G401.6 (cell line): ENCODE data around the gene FBLN2.

Source experiments
- FAIRE-seq: peaks from 2 replicates; lab custom pipeline; 2012; peaks lifted over from hg19 to GRCh38; lab: Jason Lieb, UNC

Gene FBLN2

DNA sequence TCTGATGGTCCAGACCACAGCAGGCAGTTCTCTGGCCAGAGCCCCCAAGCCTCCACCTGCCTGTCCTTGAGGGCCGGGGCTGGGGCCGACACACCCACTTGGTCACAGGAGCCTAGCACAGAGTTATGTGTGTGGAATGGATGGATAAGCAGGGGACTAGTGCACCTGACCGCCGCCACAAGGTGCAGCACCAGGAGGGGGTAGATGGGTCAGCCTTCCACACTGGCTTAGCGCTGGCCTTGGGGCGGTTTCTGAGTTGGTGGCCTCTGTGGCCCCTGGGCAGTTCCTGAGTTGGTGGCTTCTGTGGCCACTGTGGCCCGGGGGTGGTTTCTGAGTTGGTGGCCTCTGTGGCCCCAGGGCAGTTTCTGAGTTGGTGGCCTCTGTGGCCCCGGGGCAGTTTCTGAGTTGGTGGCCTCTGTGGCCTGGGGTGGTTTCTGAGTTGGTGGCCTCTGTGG lies 75.8 kb downstream of the FBLN2 start:
- FAIRE-seq, result no peak

- FAIRE-seq, result no peak
Observed at GRCh38 chr3:13626396-13626795, 77.5 kb downstream of the FBLN2 start.

DNA sequence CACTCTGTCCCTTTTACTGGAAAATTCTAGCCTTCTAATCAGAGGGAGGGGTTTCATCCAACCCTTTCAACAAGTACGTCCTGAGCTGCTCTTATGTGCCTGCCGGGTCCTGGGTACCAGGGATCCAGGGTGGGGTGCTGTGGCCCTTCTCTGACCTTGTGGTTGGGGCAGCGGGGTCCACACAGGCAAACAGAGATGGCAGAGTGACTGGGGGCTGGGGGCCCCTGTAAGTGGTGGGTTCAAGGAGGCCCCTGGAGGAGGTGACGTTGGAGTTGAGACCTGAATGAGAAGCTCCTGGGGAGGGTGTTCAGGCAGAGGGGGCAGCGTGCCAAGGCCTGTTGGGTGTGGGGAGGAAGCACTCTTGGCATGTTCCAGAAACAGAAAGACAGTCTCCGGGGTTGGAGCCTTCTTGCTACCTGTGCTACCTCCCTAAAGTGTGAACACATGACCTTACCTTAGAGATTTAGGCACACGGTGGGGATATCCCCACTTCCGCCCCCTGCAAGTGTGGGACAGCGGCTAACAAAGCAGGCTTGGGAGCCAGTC lies 78.1 kb downstream of the FBLN2 start:
- FAIRE-seq, result no peak

DNA sequence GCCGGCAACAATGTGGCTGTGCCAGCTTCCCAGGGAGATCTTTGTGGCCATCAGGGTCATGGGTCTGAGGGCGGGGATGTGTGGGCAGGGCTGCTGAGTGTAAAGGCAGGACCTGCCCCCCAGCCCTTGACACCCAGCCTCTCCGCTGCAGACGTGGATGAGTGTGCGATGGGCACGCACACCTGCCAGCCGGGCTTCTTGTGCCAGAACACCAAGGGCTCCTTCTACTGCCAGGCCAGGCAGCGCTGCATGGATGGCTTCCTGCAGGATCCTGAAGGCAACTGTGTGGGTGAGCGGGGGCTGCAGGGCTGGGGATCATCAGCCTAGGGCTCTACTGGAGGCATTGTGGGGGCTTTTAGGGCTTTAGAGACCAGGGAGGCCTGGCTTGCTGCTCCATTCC lies 78.8 kb downstream of the FBLN2 start:
- no peak for FAIRE-seq

DNA sequence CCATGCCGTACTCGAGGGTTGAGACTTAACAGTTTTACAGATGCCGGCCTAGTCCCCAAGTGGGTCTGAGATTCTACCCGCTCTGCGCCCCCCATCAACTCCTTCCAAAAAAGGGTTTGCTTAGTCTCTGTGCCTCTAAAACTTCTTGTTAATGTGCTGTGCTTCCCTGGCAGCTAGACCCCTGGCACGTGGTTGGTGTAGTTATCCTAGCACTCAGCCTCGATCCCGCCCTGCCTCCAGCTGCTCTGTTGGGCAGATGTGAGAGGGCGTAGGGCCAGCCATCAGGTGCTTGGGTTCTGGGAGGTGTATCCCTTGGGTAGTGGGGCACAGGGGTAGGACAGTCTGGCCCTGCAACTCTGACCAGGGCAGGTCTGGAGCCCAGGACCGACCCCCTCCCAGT lies 79.5 kb downstream of the FBLN2 start:
- FAIRE-seq, result no peak

DNA sequence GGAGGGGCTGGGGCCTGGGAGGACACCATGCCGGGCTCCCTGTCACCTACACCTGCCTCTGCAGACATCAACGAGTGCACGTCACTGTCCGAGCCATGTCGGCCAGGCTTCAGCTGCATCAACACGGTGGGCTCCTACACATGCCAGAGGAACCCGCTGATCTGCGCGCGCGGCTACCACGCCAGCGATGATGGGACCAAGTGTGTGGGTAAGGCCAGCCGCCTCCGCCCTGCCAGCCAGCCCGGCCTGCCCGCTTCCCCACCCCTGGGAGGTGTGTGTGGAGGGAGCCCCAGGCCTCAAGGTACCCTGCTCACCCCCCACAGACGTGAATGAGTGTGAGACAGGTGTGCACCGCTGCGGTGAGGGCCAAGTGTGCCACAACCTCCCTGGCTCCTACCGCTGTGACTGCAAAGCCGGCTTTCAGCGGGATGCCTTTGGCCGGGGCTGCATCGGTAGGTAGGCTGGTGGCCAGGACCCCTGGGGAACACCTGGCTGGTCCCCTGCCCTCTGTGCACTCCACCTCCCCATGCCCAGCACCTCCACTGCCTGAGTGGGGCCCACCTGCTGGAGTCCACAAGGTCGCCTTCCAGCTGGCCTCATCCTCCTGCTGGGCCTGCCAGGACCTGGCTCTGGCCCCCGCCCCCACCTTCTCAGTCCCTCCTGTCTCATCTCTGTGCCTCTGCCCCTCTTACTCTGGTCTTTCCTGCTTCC lies 80.1 kb downstream of the FBLN2 start:
- no peak for FAIRE-seq

DNA sequence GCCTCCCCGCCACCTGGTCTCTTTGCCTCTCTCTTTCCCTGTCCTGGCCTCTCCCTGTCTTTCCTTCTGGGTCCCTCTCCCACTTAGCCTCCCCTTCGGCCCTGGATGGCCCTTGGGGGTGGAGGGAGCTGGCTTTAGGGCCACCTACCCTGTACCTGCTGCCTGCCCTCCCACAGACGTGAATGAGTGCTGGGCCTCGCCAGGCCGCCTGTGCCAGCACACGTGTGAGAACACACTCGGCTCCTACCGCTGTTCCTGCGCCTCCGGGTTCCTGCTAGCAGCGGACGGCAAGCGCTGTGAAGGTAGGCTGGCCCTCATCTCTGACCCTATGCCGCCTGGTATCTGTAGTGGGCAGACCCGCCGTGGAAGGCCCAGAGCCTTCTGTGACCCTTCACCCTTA lies 80.7 kb downstream of the FBLN2 start:
- no peak for FAIRE-seq

GRCh38 chr3:13631256-13631655 lies 82.3 kb downstream of the FBLN2 start:
- no peak for FAIRE-seq

DNA sequence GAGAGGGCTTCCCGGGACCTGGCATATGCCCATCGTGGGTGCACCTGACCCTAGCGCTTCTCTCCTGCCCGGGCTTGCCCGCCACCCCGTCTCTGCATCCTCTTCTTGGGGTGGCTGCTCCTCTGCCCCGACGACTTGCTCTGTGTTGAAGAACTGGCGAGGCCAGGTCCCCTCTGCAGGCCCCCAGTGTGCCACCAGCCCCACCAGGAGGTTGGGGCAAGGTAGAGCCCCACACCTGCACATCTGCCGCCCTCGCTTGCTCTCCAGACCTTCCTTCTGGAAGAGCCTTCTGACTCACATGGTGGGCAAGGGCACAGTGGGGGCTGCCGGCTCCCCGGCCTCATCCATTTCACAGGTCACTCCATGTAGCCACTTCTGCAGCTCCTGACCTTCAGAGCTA lies 84.3 kb downstream of the FBLN2 start:
- FAIRE-seq, result no peak

GRCh38 chr3:13634151-13634550 lies 85.2 kb downstream of the FBLN2 start:
- FAIRE-seq, result no peak

GRCh38 chr3:13634615-13635014 lies 85.7 kb downstream of the FBLN2 start:
- FAIRE-seq, result no peak

DNA sequence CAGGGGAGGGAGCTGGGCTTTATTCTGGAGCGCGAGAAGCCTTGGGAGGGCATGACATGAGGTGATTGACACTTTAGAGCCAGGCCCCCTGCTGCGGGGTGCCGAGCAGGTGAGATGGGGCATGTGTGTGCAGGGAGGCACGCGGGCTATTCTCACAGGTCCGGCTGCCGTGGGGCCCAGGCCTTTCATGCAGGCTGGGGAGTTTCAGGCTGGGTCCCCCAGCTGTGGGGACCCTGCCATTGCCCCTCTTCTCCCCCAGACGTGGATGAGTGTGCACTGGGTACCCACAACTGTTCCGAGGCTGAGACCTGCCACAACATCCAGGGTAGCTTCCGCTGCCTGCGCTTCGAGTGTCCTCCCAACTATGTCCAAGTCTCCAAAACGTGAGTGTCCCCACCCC lies 87.3 kb downstream of the FBLN2 start:
- FAIRE-seq, result no peak

- FAIRE-seq, result no peak
Observed at GRCh38 chr3:13636874-13637273, 87.9 kb downstream of the FBLN2 start.

DNA sequence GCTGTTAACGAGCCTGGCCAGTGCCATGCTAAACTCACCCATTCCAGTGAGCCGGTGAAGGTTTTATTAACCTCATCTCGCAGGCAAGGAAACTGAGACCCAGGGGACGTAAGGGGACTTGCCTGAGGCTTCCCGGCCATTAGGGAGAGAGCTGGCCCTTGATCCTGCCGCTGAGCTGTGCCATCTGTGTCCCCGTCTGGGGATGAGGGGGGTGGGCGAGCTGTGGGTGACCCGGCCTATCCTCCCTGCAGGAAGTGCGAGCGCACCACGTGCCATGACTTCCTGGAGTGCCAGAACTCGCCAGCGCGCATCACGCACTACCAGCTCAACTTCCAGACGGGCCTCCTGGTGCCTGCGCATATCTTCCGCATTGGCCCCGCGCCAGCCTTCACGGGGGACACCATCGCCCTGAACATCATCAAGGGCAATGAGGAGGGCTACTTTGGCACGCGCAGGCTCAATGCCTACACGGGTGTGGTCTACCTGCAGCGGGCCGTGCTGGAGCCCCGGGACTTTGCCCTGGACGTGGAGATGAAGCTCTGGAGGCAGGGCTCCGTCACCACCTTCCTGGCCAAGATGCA lies 88.5 kb downstream of the FBLN2 start:
- FAIRE-seq, result no peak

- no peak for FAIRE-seq
Observed at GRCh38 chr3:13637953-13638352, 89.0 kb downstream of the FBLN2 start.

GRCh38 chr3:13638927-13639326 lies 90.0 kb downstream of the FBLN2 start:
- no peak for FAIRE-seq

GRCh38 chr3:13642597-13642996 lies 93.7 kb downstream of the FBLN2 start:
- FAIRE-seq, result no peak

DNA sequence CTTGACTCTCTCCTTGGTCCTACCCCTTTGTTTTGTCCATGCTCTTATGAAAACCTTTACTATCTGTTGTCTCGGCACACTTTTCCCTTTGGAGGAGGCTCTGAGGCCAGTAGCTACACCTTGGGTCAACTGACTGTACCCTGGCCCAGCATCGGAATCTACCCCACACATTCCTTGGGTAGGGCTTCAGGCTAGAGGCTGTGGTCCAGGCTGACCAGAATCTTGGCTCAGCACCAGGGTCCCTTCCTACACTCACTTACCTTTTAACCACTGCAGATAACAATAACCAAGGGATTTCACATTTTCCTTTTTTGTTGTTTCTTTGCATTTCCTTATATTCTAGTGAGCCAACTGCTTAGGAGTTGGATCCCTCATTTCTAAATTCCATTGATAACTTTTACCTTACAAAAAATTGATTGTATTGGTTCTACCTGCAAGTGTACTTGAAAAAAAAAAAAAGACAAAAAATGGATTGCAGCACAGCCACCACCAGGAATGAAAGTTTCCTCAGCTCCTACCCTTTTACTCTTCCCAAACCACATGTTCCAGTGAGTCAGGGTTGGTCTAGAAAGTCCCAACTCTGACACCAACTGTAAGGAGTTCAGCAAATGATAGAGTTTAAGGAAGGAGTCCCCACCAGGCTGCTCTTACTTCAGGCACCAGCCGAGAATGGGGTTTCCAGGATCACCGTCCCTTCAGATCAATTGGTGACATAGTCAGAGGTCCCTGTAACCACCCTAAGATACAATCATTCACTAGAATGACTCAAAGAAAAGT lies 95.6 kb downstream of the FBLN2 start:
- FAIRE-seq, result no peak

- FAIRE-seq, result no peak
Observed at GRCh38 chr3:13645801-13646637, 97.1 kb downstream of the FBLN2 start.

- no peak for FAIRE-seq
Observed at GRCh38 chr3:13647298-13648059, 98.6 kb downstream of the FBLN2 start.
